Measurements from ENCODE around the gene PRKN. TPM values are rescaled to one million over a fixed set of nuclear protein-coding genes. Genes with fewer than 3 reads are reported as not detected.

Gene PRKN
- polyA plus RNA-seq, 1 experiment = 0.71 TPM

GRCh38 chr6:161308075-161308655 is 1419.4 kb downstream of the PRKN start:
- no peak overlapping the region for H3K4me3 ChIP-seq (ENCODE audit: low read depth, low read length)
- POLR2A ChIA-PET = no interaction called here
- H3K36me3 ChIP-seq (ENCODE audit: control insufficient read depth, insufficient read depth, low read length) = no peaks in the 10 kb centered on the region
- TF ChIP-seq, protein P1, sequence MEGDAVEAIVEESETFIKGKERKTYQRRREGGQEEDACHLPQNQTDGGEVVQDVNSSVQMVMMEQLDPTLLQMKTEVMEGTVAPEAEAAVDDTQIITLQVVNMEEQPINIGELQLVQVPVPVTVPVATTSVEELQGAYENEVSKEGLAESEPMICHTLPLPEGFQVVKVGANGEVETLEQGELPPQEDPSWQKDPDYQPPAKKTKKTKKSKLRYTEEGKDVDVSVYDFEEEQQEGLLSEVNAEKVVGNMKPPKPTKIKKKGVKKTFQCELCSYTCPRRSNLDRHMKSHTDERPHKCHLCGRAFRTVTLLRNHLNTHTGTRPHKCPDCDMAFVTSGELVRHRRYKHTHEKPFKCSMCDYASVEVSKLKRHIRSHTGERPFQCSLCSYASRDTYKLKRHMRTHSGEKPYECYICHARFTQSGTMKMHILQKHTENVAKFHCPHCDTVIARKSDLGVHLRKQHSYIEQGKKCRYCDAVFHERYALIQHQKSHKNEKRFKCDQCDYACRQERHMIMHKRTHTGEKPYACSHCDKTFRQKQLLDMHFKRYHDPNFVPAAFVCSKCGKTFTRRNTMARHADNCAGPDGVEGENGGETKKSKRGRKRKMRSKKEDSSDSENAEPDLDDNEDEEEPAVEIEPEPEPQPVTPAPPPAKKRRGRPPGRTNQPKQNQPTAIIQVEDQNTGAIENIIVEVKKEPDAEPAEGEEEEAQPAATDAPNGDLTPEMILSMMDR (IDR thresholded peaks at IDR 0.05; ENCODE audit: insufficient read depth, low read depth, low read length) = no peak
- CTCF ChIA-PET = no interaction called here
- DNase-seq (ENCODE audit: low read depth) = no peak
- no peaks in the 10 kb centered on the region for H3K27me3 ChIP-seq (ENCODE audit: control insufficient read depth, insufficient read depth, low read length)

DNA sequence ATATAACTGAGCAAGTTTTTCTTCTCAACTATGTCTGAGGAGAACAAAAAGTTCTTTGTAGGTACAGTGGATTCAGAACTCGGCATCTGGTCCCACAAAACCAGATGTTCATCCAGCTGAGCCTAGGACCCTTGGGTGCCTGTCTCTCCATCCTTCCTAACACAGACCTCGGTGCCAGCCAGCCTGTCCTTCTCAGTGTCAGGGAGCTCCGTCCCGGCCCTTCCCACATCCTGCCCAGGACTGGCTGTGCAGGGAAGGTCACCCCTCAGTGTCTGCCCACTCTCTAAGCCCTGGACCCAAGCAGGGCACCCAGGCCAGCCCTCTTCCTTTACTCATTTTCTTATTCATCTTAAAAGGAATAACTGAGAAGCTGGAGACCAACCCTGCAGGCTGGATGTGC is 1421.7 kb downstream of the PRKN start:
- POLR2A ChIA-PET = no interaction called here
- Histone ChIP-seq H3K27me3 (ENCODE audit: control insufficient read depth, insufficient read depth, low read length) (no peaks in the 10 kb centered on the region), H3K36me3 (ENCODE audit: control insufficient read depth, insufficient read depth, low read length) (no peaks in the 10 kb centered on the region), H3K4me3 (ENCODE audit: low read depth, low read length) (no peak overlapping the region)
- CTCF ChIA-PET = no interaction called here
- no peak for DNase-seq (ENCODE audit: low read depth)
- TF ChIP-seq, protein P1 (IDR thresholded peaks at IDR 0.05; ENCODE audit: insufficient read depth, low read depth, low read length) = no peak

DNA sequence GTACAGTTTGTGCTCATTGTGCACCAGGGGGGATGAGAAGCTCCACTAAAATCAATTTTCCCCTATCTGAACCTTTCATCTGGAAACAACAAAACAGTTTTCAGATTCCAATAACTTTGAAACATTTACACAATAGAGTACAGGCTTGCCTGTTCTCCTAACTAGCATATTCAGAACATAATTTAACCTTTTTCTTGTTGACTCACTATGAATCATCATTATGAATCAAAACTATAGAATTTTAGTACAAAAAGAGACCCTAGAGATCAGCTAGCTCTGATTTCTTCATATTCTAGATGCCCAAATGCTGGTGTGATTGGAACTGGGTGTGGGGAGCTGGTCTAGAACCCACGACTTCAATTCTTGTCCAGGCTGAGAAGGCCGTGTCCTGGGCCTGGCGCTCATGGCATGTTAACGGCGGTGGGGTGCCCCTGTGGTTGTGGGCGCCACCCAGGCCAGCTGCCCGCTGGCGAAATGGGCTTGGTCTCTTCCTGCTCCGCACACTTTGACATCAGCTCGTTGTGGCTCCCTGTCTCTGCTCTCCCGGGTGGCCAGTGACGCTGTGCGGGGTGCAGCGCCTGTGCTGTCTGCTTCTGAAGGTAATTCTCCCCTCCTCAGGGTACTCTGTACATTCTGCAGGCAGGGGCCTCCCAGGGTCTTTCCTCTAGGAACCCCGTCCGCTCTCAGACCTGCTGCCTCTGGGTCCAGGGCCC is 1423.8 kb downstream of the PRKN start:
- no peaks in the 10 kb centered on the region for H3K36me3 ChIP-seq (ENCODE audit: control insufficient read depth, insufficient read depth, low read length)
- H3K27me3 ChIP-seq (ENCODE audit: control insufficient read depth, insufficient read depth, low read length) = no peaks in the 10 kb centered on the region
- POLR2A ChIA-PET = no interaction called here
- CTCF ChIA-PET = no interaction called here
- H3K4me3 ChIP-seq (ENCODE audit: low read depth, low read length) = no peak overlapping the region
- no peak for DNase-seq (ENCODE audit: low read depth)
- TF ChIP-seq, protein P1 (IDR thresholded peaks at IDR 0.05; ENCODE audit: insufficient read depth, low read depth, low read length) = no peak

DNA sequence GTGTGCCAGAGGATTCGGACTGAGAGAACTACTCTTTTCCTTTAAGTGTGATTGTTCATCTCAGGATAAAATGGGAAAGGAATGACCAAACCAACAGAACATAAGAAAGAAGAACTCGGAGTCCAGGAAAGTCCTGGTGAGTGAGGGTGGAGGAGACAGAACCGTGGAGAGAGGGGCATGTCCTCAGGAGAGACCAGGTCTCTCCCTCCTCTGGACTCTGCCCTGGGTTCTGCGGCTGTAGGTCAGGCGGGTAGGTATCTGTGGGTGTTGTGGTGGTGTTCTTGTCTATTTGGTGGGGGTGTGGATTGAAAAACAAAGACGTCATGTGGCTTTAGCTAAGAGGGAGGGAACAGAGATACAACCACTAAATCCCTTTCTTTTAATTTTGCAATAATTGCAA is 1424.6 kb downstream of the PRKN start:
- POLR2A ChIA-PET = no interaction called here
- CTCF ChIA-PET = no interaction called here
- DNase-seq (ENCODE audit: low read depth) = no peak
- no peak overlapping the region for H3K4me3 ChIP-seq (ENCODE audit: low read depth, low read length)
- H3K36me3 ChIP-seq (ENCODE audit: control insufficient read depth, insufficient read depth, low read length) = no peaks in the 10 kb centered on the region
- no peaks in the 10 kb centered on the region for H3K27me3 ChIP-seq (ENCODE audit: control insufficient read depth, insufficient read depth, low read length)
- TF ChIP-seq, protein P1 (IDR thresholded peaks at IDR 0.05; ENCODE audit: insufficient read depth, low read depth, low read length) = no peak

DNA sequence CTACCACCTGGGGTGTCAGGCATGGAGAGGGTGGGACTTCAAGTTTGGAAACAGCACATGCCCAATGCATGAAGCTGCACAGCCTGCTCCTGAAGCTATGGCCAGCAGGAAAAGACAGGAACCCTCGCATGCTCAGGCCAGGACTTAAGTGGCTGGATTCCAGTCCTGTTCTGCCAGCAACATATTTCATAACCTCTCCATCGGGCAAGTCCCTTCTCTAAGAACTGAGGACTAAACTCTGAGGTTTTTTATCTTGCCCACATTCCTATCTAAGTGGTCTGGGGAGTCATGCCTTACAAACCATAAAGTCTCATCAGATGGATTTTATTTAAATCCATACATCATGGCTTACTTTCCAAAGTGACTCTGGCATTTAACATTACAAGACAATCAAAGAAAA is 1426.2 kb downstream of the PRKN start:
- POLR2A ChIA-PET = no interaction called here
- Histone ChIP-seq H3K36me3 (ENCODE audit: control insufficient read depth, insufficient read depth, low read length) (no peaks in the 10 kb centered on the region), H3K27me3 (ENCODE audit: control insufficient read depth, insufficient read depth, low read length) (no peaks in the 10 kb centered on the region), H3K4me3 (ENCODE audit: low read depth, low read length) (no peak overlapping the region)
- TF ChIP-seq, protein P1 (IDR thresholded peaks at IDR 0.05; ENCODE audit: insufficient read depth, low read depth, low read length) = no peak
- CTCF ChIA-PET = interaction anchor here (1.1 kb wide), 1 partner anchor 371 kb away, joined by 3 read pairs; no protein-coding TSS in a partner anchor
- no peak for DNase-seq (ENCODE audit: low read depth)
